MG63 (cell line): Measurements from ENCODE around the gene ARHGAP45. TPM values are rescaled to one million over a fixed set of nuclear protein-coding genes. Genes with fewer than 3 reads are reported as not detected.

Experiments used
- DNase-seq: peaks from one replicate; pipeline ENCODE4 v3.0.0-alpha.2; 2020
- H3K27me3 ChIP-seq: fragments of 250-450 bp; sonication (Bioruptor Pico); 2 replicates; pipeline ENCODE4 v1.5.1; 2020; ENCODE audit warnings: mild to moderate bottlenecking, moderate library complexity
- H3K36me3 ChIP-seq: fragments of 250-450 bp; sonication (Bioruptor Pico); 2 replicates; pipeline ENCODE4 v1.5.1; 2020; ENCODE audit warnings: mild to moderate bottlenecking, moderate library complexity
- H3K4me3 ChIP-seq: fragments of 250-450 bp; sonication (Bioruptor Pico); 2 replicates; pipeline ENCODE4 v1.5.1; 2020; ENCODE audit warnings: mild to moderate bottlenecking, moderate library complexity
- H3K9me3 ChIP-seq: fragments of 250-450 bp; sonication (Bioruptor Pico); 2 replicates; pipeline ENCODE4 v1.5.1; 2020; ENCODE audit warnings: mild to moderate bottlenecking, moderate library complexity
- total RNA-seq: library from RNA; depleted of rRNA; stranded (reverse); fragments of >200 nt; shearing (Covaris generic); gene quantifications from 2 replicates; pipeline ENCODE4 v1.2.3, GENCODE V29; 2014; ENCODE audit warnings: low replicate concordance

ARHGAP45 gene
- total RNA-seq, 1 experiment from 2014 or later: not detected

- no peaks in the 10 kb centered on the region for H3K9me3 ChIP-seq
- no peak overlapping the region for H3K4me3 ChIP-seq
- no peak for DNase-seq
- H3K27me3 ChIP-seq: no peaks in the 10 kb centered on the region
- peaks cover 6% of the 10 kb centered on the region for H3K36me3 ChIP-seq
These were observed 21.5 kb downstream of the ARHGAP45 start for GRCh38 chr19:1088416-1089010.

GRCh38 chr19:1089126-1089771, 22.3 kb downstream of the ARHGAP45 start:
- no peak overlapping the region for H3K4me3 ChIP-seq

GRCh38 chr19:1089891-1090290, 22.9 kb downstream of the ARHGAP45 start:
- no peaks in the 10 kb centered on the region for H3K9me3 ChIP-seq
- no peak overlapping the region for H3K4me3 ChIP-seq
- H3K36me3 ChIP-seq: peaks cover 6% of the 10 kb centered on the region
- no peak for DNase-seq
- H3K27me3 ChIP-seq: no peaks in the 10 kb centered on the region

More at GRCh38 chr19:1089126-1089771, 22.3 kb downstream of the ARHGAP45 start:
- H3K36me3 ChIP-seq: peaks cover 6% of the 10 kb centered on the region
- no peaks in the 10 kb centered on the region for H3K9me3 ChIP-seq
- DNase-seq: no peak
- no peaks in the 10 kb centered on the region for H3K27me3 ChIP-seq

- Histone ChIP-seq H3K9me3 (no peaks in the 10 kb centered on the region), H3K27me3 (no peaks in the 10 kb centered on the region), H3K4me3 (no peak overlapping the region), H3K36me3 (peaks cover 6% of the 10 kb centered on the region)
- DNase-seq: no peak
These were observed 24.0 kb downstream of the ARHGAP45 start for GRCh38 chr19:1090731-1091543.

GRCh38 chr19:1091544-1092175, 24.7 kb downstream of the ARHGAP45 start:
- no peaks in the 10 kb centered on the region for H3K27me3 ChIP-seq
- H3K4me3 ChIP-seq: no peak overlapping the region
- peaks cover 6% of the 10 kb centered on the region for H3K36me3 ChIP-seq
- no peaks in the 10 kb centered on the region for H3K9me3 ChIP-seq
- DNase-seq: no peak

- Histone ChIP-seq H3K27me3 (no peaks in the 10 kb centered on the region), H3K36me3 (peaks cover 6% of the 10 kb centered on the region), H3K9me3 (no peaks in the 10 kb centered on the region), H3K4me3 (no peak overlapping the region)
- no peak for DNase-seq
These were observed 26.4 kb downstream of the ARHGAP45 start for GRCh38 chr19:1093330-1093729.

GRCh38 chr19:1093811-1094553, 27.0 kb downstream of the ARHGAP45 start:
- Histone ChIP-seq H3K9me3 (no peaks in the 10 kb centered on the region), H3K36me3 (peaks cover 6% of the 10 kb centered on the region), H3K27me3 (no peaks in the 10 kb centered on the region), H3K4me3 (peak overlapping the region; percentile 82)
- DNase-seq: no peak

GRCh38 chr19:1094655-1094977, 27.6 kb downstream of the ARHGAP45 start:
- Histone ChIP-seq H3K4me3 (peak overlapping the region; percentile 82), H3K36me3 (peaks cover 6% of the 10 kb centered on the region; the same call in 1 of the 2 replicates), H3K27me3 (no peaks in the 10 kb centered on the region), H3K9me3 (no peaks in the 10 kb centered on the region)
- no peak for DNase-seq

GRCh38 chr19:1094978-1095701, 28.2 kb downstream of the ARHGAP45 start, which contains the start of gene POLR2E:
TSS of gene POLR2E (minus strand) at chr19:1095375. CDS start at chr19:1095315, 60 bp downstream.
- Histone ChIP-seq H3K9me3 (peaks cover 1% of the 10 kb centered on the region; the same call in 1 of the 2 replicates), H3K36me3 (peaks cover 6% of the 10 kb centered on the region; the same call in 1 of the 2 replicates), H3K4me3 (peak within 1 kb of the TSS; percentile 82), H3K27me3 (no peaks in the 10 kb centered on the region)
- peak; percentile 91 for DNase-seq

- no peak for DNase-seq
- peaks cover 1% of the 10 kb centered on the region; the same call in 1 of the 2 replicates for H3K9me3 ChIP-seq
- H3K36me3 ChIP-seq: no peaks in the 10 kb centered on the region
These were observed 30.8 kb downstream of the ARHGAP45 start for GRCh38 chr19:1097810-1098176.

GRCh38 chr19:1098177-1099051, 31.4 kb downstream of the ARHGAP45 start:
- Histone ChIP-seq H3K9me3 (peaks cover 1% of the 10 kb centered on the region; the same call in 1 of the 2 replicates), H3K36me3 (no peaks in the 10 kb centered on the region), H3K27me3 (no peaks in the 10 kb centered on the region), H3K4me3 (no peak overlapping the region)
- peak; percentile 51 for DNase-seq

More at GRCh38 chr19:1097810-1098176, 30.8 kb downstream of the ARHGAP45 start:
- no peaks in the 10 kb centered on the region for H3K27me3 ChIP-seq
- H3K4me3 ChIP-seq: no peak overlapping the region

GRCh38 chr19:1101337-1101698, 34.4 kb downstream of the ARHGAP45 start:
- DNase-seq: no peak
- no peaks in the 10 kb centered on the region; the same call in 1 of the 2 replicates for H3K36me3 ChIP-seq
- H3K9me3 ChIP-seq: peaks cover 1% of the 10 kb centered on the region; the same call in 1 of the 2 replicates
- H3K4me3 ChIP-seq: no peak overlapping the region
- no peaks in the 10 kb centered on the region for H3K27me3 ChIP-seq

- peak; percentile 90 for DNase-seq
- peaks cover 1% of the 10 kb centered on the region; the same call in 1 of the 2 replicates for H3K9me3 ChIP-seq
- H3K36me3 ChIP-seq: peaks cover 4% of the 10 kb centered on the region
- no peaks in the 10 kb centered on the region for H3K27me3 ChIP-seq
- no peak overlapping the region for H3K4me3 ChIP-seq
These were observed 35.6 kb downstream of the ARHGAP45 start for GRCh38 chr19:1102407-1103131.

- H3K4me3 ChIP-seq: peak overlapping the region; percentile 26
- DNase-seq: peak; percentile 40
- no peaks in the 10 kb centered on the region for H3K27me3 ChIP-seq
- peaks cover 4% of the 10 kb centered on the region for H3K36me3 ChIP-seq
- H3K9me3 ChIP-seq: peaks cover 1% of the 10 kb centered on the region; the same call in 1 of the 2 replicates
These were observed 36.3 kb downstream of the ARHGAP45 start for GRCh38 chr19:1103132-1103707.
